ENCODE data around the gene PRPS1L1.

The PRPS1L1 gene

DNA sequence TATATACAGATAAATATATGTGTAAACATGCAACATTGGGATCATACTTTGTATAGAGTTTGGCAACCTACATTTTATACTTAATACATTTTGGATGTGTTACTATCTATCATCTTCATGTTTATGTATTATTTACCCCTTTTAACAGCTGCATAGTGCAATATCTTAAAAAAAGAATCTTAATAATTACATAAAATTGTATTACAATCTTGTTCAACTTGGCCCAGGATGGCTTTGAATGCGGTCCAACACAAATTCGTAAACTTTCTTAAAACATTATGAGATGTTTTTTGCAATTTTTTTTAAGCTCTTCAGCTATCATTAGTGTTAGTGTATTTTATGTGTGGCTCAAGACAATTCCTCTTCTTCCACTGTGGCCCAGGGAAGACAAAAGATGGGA, 26.3 kb upstream of the PRPS1L1 start:
- no peak for DNase-seq (ENCODE audit: low read depth)
- no peak overlapping the region for H3K4me3 ChIP-seq (replicated peaks; ENCODE audit: low read depth, low read length)
- TF ChIP-seq, protein P1, sequence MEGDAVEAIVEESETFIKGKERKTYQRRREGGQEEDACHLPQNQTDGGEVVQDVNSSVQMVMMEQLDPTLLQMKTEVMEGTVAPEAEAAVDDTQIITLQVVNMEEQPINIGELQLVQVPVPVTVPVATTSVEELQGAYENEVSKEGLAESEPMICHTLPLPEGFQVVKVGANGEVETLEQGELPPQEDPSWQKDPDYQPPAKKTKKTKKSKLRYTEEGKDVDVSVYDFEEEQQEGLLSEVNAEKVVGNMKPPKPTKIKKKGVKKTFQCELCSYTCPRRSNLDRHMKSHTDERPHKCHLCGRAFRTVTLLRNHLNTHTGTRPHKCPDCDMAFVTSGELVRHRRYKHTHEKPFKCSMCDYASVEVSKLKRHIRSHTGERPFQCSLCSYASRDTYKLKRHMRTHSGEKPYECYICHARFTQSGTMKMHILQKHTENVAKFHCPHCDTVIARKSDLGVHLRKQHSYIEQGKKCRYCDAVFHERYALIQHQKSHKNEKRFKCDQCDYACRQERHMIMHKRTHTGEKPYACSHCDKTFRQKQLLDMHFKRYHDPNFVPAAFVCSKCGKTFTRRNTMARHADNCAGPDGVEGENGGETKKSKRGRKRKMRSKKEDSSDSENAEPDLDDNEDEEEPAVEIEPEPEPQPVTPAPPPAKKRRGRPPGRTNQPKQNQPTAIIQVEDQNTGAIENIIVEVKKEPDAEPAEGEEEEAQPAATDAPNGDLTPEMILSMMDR (IDR thresholded peaks at IDR 0.05; ENCODE audit: low read length, missing control alignments) = no peak

DNA sequence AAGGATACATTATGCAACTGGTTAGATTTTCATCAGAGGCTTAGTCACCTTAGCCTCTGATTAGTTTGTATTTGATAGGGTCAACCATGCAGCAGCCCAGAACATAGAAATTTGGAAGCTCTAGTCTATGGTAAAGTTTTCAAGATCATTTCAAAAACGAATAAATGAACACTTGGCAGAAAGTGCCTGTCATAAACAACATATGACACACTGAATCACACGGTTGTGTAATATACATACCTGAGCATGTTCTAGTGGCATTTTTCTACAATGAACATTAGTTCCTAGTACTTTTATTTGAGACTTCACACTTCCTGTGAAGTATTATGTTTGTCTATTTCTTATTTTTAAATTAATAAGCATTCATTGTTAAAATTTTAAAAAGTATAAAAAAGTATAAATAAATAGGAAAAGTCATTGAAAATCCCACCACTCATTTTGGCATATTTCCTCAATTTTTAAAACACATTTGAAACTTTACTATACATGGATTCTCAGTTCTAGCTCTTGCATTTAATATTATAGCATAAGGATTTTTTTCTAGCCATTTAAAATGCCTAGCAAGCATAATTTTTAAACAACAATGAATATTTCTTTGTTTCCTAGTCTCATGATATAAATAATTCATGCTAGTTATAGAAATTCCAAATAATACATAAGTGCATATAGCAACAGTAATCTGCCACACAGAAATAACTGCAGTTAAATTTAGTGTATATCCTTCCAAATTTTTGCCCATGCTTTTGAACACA, 25.7 kb upstream of the PRPS1L1 start:
- peak; percentile 8 for DNase-seq (ENCODE audit: low read depth)
- TF ChIP-seq, protein P1 (IDR thresholded peaks at IDR 0.05; ENCODE audit: low read length, missing control alignments) = no peak
- no peak overlapping the region for H3K4me3 ChIP-seq (replicated peaks; ENCODE audit: low read depth, low read length)

DNA sequence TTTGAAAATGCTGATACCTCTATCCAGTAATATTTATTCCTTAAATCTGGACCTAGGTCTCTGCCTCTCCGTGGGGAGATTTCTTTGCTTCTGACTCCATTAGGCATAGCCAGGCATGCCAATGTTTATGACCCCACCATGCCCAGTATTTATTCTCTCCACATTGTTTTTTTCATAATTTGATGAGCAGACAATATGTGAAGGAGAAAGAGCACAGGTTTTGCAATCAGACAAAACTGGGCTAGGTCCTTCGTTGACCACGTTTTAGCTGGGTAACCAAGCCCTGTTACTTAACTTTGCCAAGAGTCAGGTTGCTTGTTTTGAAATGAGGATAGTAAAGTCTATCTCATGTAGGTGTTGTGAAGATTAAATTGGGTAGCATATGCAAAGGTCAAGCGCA, 21.6 kb upstream of the PRPS1L1 start:
- DNase-seq (ENCODE audit: low read depth) = no peak
- no peak overlapping the region for H3K4me3 ChIP-seq (replicated peaks; ENCODE audit: low read depth, low read length)
- TF ChIP-seq, protein P1 (IDR thresholded peaks at IDR 0.05; ENCODE audit: low read length, missing control alignments) = no peak

DNA sequence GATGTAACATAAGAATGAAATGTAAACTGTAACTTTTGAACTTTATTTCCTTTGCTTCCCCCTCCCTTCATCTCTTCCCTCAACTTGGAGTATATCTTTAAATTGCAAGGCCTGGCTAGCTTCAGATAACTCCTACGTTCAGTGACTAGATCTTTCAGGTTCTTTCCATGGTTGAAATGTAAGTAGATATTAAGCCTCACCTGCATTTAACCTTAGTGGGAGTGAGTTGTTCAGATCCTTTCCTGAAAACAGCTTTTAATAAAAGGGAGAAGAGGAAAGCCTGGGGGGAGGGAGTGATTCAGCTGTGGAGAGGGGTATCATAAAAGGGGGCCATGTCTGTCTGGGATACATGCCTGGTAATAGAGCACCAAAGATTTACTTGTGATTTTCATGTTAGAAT, 19.0 kb upstream of the PRPS1L1 start:
- TF ChIP-seq, protein P1 (IDR thresholded peaks at IDR 0.05; ENCODE audit: low read length, missing control alignments) = no peak

DNA sequence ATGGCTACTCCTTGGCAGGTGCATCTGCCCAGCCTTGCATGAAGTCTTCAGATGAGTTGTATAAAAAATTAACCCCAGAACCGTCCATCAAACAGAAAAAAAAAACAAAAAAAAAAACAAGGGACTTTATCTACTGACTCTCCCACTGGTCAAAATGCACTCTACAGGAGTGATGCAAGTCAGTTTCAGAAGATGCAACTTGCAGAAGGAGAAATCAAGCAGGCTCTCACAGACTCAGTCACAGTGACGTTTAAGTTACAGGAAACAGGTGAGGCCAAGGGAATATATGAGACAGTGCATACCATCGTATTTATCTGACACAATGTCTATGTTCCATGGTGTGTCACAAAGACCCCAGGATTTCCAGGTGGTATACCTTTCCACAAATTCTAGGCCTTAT, 17.5 kb upstream of the PRPS1L1 start:
- no peak for DNase-seq (ENCODE audit: low read depth)
- TF ChIP-seq, protein P1 (IDR thresholded peaks at IDR 0.05; ENCODE audit: low read length, missing control alignments) = no peak
- H3K4me3 ChIP-seq (replicated peaks; ENCODE audit: low read depth, low read length) = no peak overlapping the region

More for the DNA sequence above, 19.0 kb upstream of the PRPS1L1 start:
- DNase-seq (ENCODE audit: low read depth) = no peak
- H3K4me3 ChIP-seq (replicated peaks; ENCODE audit: low read depth, low read length) = no peak overlapping the region

DNA sequence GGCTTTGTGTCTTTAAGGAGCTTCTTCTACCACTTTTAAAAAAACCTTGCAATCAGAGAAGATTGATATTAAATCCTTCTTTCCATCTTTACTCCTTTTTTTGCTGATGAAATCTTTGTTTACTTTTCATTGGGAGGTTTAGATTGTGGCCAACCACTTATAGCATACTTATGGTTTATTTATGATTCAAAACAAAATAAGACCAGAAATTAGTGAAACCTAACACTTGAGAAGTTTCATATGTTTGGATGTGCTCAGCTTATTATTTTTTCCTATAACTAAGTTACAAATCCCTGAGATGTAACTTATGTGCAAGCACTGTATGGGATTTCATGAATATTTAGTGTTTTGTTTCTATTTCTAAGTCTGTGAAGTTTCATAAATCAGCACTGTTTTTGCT, 13.5 kb upstream of the PRPS1L1 start:
- H3K4me3 ChIP-seq (replicated peaks; ENCODE audit: low read depth, low read length) = no peak overlapping the region
- TF ChIP-seq, protein P1 (IDR thresholded peaks at IDR 0.05; ENCODE audit: low read length, missing control alignments) = no peak
- no peak for DNase-seq (ENCODE audit: low read depth)

DNA sequence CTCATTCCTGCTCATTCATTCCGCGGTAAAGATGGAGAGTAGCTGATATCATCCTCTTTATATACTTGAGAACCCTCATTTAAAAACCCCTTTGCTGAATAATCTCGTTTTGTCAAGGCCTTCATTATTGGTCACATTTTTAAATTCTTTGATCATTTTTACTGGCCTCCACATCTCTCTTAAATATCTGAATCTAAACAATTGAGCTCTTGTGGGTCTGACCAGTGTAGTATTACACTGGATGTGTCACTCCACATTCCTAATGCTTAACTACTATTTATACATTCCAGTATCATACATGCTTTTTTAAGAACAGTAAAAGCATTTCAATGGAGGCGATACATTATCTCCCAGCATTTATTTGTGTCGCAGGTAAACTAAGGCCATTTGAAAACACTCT, 12.6 kb upstream of the PRPS1L1 start:
- peak; percentile 54 for DNase-seq (ENCODE audit: low read depth)
- TF ChIP-seq, protein P1 (IDR thresholded peaks at IDR 0.05; ENCODE audit: low read length, missing control alignments) = no peak
- no peak overlapping the region for H3K4me3 ChIP-seq (replicated peaks; ENCODE audit: low read depth, low read length)
